ENCODE results near the gene FAM171A2. TPM values are rescaled to one million over a fixed set of nuclear protein-coding genes. Genes with fewer than 3 reads are reported as not detected.

FAM171A2 gene
- total RNA-seq, 4 donors from 2014 or later, result 1.0 to 8.1 (median 5.2) TPM

- peak overlapping the region in 1 of 4 donors; percentile 59 for H3K27ac ChIP-seq
- peak; percentile 56 to 62 for DNase-seq (ENCODE audit: low spot score in 2 of 2)
- 4 to 5% methylated on average over 57 to 62 of the region's 68 CpGs for WGBS, 2 donors
- H3K27me3 ChIP-seq, result peaks cover 0 to 16% of the 10 kb centered on the region in 2 donors
- H3K36me3 ChIP-seq, result peaks cover 0 to 8% (median 0%) of the 10 kb centered on the region in 3 donors
- peak overlapping the region; percentile 24 to 59 (median 51) for H3K4me3 ChIP-seq
- no peaks in the 10 kb centered on the region for H3K9me3 ChIP-seq
- peaks cover 0 to 24% (median 14%) of the 10 kb centered on the region in 4 donors for H3K4me1 ChIP-seq
- TF ChIP-seq CTCF (IDR thresholded peaks at IDR 0.05) (peak in 1 of 5 experiments; percentile 27), EP300 (IDR thresholded peaks at IDR 0.05) (no peak), POLR2A (IDR thresholded peaks at IDR 0.05) (peak in 1 of 2 donors; percentile 51)
These were observed 21.9 kb upstream of the FAM171A2 start for GRCh38 chr17:44385287-44386181.

- H3K4me1 ChIP-seq, result peaks cover 0 to 24% (median 14%) of the 10 kb centered on the region in 4 donors
- DNase-seq (ENCODE audit: low spot score in 2 of 2), result no peak
- 4 to 5% methylated on average over 26 of the region's 26 CpGs for WGBS, 2 donors
- no peak for TF ChIP-seq CTCF (IDR thresholded peaks at IDR 0.05)
- no peak for TF ChIP-seq POLR2A (IDR thresholded peaks at IDR 0.05)
- TF ChIP-seq EP300 (IDR thresholded peaks at IDR 0.05), result no peak
- H3K4me3 ChIP-seq, result peak overlapping the region; percentile 24 to 59 (median 51)
- peaks cover 0 to 16% of the 10 kb centered on the region in 2 donors for H3K27me3 ChIP-seq
- H3K9me3 ChIP-seq, result no peaks in the 10 kb centered on the region
- H3K36me3 ChIP-seq, result peaks cover 0 to 7% (median 0%) of the 10 kb centered on the region in 3 donors
- no peak overlapping the region for H3K27ac ChIP-seq
These were observed 21.2 kb upstream of the FAM171A2 start for GRCh38 chr17:44384823-44385286.

GRCh38 chr17:44384281-44384822 is 20.7 kb upstream of the FAM171A2 start:
- Histone ChIP-seq H3K4me3 (peak overlapping the region in 2 of 4 donors; percentile 24 to 59), H3K36me3 (peaks cover 0 to 2% (median 0%) of the 10 kb centered on the region in 3 donors), H3K9me3 (no peaks in the 10 kb centered on the region), H3K4me1 (peaks cover 0 to 21% (median 14%) of the 10 kb centered on the region in 4 donors), H3K27me3 (peaks cover 0 to 16% of the 10 kb centered on the region in 2 donors), H3K27ac (no peak overlapping the region)
- WGBS, 2 donors, result 27 to 28% methylated on average over 25 of the region's 29 CpGs
- no peak for DNase-seq (ENCODE audit: low spot score in 2 of 2)
- TF ChIP-seq CTCF (IDR thresholded peaks at IDR 0.05) (no peak), POLR2A (IDR thresholded peaks at IDR 0.05) (no peak), EP300 (IDR thresholded peaks at IDR 0.05) (no peak)

GRCh38 chr17:44383861-44384260 is 20.2 kb upstream of the FAM171A2 start:
- no peak for TF ChIP-seq CTCF (IDR thresholded peaks at IDR 0.05)
- TF ChIP-seq POLR2A (IDR thresholded peaks at IDR 0.05), result no peak
- no peak for TF ChIP-seq EP300 (IDR thresholded peaks at IDR 0.05)
- Histone ChIP-seq H3K36me3 (no peaks in the 10 kb centered on the region), H3K4me3 (no peak overlapping the region), H3K4me1 (peaks cover 0 to 19% (median 14%) of the 10 kb centered on the region in 4 donors), H3K27ac (no peak overlapping the region), H3K27me3 (peaks cover 0 to 16% of the 10 kb centered on the region in 2 donors), H3K9me3 (no peaks in the 10 kb centered on the region)
- WGBS, 2 donors, result 71 to 75% methylated on average over 16 of the region's 16 CpGs
- DNase-seq (ENCODE audit: low spot score in 2 of 2), result no peak

All from tibial nerve (tissue), 4 donors.